ENCODE measurements around the gene E2F4.

E2F4 gene

DNA sequence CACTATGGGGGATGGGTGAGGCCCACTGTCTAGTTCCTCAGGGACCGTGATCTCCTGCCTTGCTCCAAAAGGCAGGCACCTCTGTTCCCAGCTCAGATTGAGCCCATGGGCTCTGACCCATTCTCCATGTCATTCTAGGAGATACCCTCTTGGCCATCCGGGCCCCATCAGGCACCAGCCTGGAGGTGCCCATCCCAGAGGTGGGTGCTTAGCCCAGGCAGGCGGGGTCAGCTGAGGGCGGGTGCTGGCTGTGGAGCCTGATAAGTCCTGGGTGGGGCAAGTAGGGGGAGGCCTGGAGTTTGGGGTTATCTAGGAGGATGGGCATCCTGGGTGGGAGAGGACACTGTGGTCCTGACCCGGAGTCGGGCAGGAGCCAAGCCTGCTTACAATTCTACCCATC lies 2.3 kb downstream of the E2F4 start:
- H3K27me3 ChIP-seq (replicated peaks; ENCODE audit: insufficient read depth, low read length): no peaks in the 10 kb centered on the region
- H2AFZ ChIP-seq (ENCODE audit: low read length): no peak overlapping the region
- H3K9ac ChIP-seq (ENCODE audit: low read length): no peak overlapping the region
- H3K4me3 ChIP-seq (ENCODE audit: low read length): no peak overlapping the region
- H3K9me2 ChIP-seq (replicated peaks; ENCODE audit: insufficient read depth, low read length): no peaks in the 10 kb centered on the region
- no peaks in the 10 kb centered on the region for H3K9me3 ChIP-seq (replicated peaks; ENCODE audit: insufficient read depth, low read length)
- H3K79me2 ChIP-seq (ENCODE audit: low read length): peaks cover 48% of the 10 kb centered on the region
- H3K27ac ChIP-seq (ENCODE audit: low read length): no peak overlapping the region
- H3F3A ChIP-seq (ENCODE audit: insufficient read depth, low read length): no peaks in the 10 kb centered on the region
- DNase-seq: no peak
- no peaks in the 10 kb centered on the region for H4K20me1 ChIP-seq (ENCODE audit: insufficient read depth, low read length)
- H3K36me3 ChIP-seq (replicated peaks; ENCODE audit: insufficient read depth, low read length): peaks cover 16% of the 10 kb centered on the region; the same call in 1 of the 2 replicates
- H3K4me2 ChIP-seq (ENCODE audit: low read depth, low read length): no peak overlapping the region
- TF ChIP-seq, protein P1, sequence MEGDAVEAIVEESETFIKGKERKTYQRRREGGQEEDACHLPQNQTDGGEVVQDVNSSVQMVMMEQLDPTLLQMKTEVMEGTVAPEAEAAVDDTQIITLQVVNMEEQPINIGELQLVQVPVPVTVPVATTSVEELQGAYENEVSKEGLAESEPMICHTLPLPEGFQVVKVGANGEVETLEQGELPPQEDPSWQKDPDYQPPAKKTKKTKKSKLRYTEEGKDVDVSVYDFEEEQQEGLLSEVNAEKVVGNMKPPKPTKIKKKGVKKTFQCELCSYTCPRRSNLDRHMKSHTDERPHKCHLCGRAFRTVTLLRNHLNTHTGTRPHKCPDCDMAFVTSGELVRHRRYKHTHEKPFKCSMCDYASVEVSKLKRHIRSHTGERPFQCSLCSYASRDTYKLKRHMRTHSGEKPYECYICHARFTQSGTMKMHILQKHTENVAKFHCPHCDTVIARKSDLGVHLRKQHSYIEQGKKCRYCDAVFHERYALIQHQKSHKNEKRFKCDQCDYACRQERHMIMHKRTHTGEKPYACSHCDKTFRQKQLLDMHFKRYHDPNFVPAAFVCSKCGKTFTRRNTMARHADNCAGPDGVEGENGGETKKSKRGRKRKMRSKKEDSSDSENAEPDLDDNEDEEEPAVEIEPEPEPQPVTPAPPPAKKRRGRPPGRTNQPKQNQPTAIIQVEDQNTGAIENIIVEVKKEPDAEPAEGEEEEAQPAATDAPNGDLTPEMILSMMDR (IDR thresholded peaks at IDR 0.05; ENCODE audit: low read length): no peak
- TF ChIP-seq EZH2phosphoT487 (IDR thresholded peaks at IDR 0.05; ENCODE audit: low read length): no peak
- TF ChIP-seq EZH2 (optimal IDR thresholded peaks at IDR 0.05; ENCODE audit: low read depth, low read length): no peak
- peaks cover 9% of the 10 kb centered on the region; the same call in 1 of the 2 replicates for H3K4me1 ChIP-seq (ENCODE audit: low read length)

DNA sequence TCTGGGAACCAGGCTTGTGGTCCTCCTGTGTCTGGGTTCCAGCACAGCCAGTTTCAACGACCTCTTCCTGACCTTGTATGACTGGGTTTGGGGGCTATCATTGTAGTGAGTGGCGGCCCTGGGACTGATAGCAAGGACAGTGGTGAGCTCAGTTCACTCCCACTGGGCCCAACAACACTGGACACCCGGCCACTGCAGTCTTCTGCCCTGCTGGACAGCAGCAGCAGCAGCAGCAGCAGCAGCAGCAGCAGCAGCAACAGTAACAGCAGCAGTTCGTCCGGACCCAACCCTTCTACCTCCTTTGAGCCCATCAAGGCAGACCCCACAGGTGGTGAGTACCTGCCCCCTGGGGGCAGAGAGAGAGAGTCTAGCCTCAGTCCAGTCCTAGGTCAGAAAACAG lies 3.7 kb downstream of the E2F4 start:
- Histone ChIP-seq H3K9me3 (replicated peaks; ENCODE audit: insufficient read depth, low read length) (no peaks in the 10 kb centered on the region), H3K9me2 (replicated peaks; ENCODE audit: insufficient read depth, low read length) (no peaks in the 10 kb centered on the region), H3K27me3 (replicated peaks; ENCODE audit: insufficient read depth, low read length) (no peaks in the 10 kb centered on the region), H2AFZ (ENCODE audit: low read length) (no peak overlapping the region), H3K4me1 (ENCODE audit: low read length) (peaks cover 9% of the 10 kb centered on the region; the same call in 1 of the 2 replicates), H3K4me2 (ENCODE audit: low read depth, low read length) (no peak overlapping the region), H3K4me3 (ENCODE audit: low read length) (no peak overlapping the region), H3F3A (ENCODE audit: insufficient read depth, low read length) (no peaks in the 10 kb centered on the region), H3K36me3 (replicated peaks; ENCODE audit: insufficient read depth, low read length) (peaks cover 16% of the 10 kb centered on the region; the same call in 1 of the 2 replicates), H4K20me1 (ENCODE audit: insufficient read depth, low read length) (no peaks in the 10 kb centered on the region), H3K79me2 (ENCODE audit: low read length) (peaks cover 48% of the 10 kb centered on the region), H3K27ac (ENCODE audit: low read length) (no peak overlapping the region), H3K9ac (ENCODE audit: low read length) (no peak overlapping the region)
- no peak for DNase-seq
- TF ChIP-seq EZH2 (optimal IDR thresholded peaks at IDR 0.05; ENCODE audit: low read depth, low read length) (no peak), EZH2phosphoT487 (IDR thresholded peaks at IDR 0.05; ENCODE audit: low read length) (no peak)
- TF ChIP-seq, protein P1 (IDR thresholded peaks at IDR 0.05; ENCODE audit: low read length): no peak

DNA sequence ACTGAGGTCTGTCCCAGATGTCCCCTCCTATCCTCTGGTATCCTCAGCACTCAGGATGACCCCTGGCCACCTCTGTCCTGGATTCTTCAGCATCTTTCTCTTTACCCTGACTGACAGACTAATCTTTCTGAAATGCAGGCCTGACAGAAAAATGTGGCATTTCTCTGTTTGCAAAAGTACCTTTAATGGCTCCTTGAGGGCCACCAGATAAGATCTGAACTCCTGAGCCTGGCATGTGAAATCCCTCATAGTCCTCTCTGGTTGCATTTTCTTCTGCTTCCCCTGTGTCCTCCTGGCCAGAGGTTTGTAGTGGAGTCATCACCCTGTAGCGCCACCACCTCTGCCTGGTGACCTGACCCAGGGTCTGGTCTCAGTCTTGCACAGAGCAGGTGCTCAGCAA lies 4.9 kb downstream of the E2F4 start:
- Histone ChIP-seq H3K4me3 (ENCODE audit: low read length) (no peak overlapping the region), H3K4me2 (ENCODE audit: low read depth, low read length) (no peak overlapping the region), H2AFZ (ENCODE audit: low read length) (no peak overlapping the region), H3K9me2 (replicated peaks; ENCODE audit: insufficient read depth, low read length) (no peaks in the 10 kb centered on the region), H3K9me3 (replicated peaks; ENCODE audit: insufficient read depth, low read length) (no peaks in the 10 kb centered on the region), H4K20me1 (ENCODE audit: insufficient read depth, low read length) (no peaks in the 10 kb centered on the region), H3K9ac (ENCODE audit: low read length) (no peak overlapping the region), H3F3A (ENCODE audit: insufficient read depth, low read length) (no peaks in the 10 kb centered on the region), H3K27ac (ENCODE audit: low read length) (no peak overlapping the region), H3K4me1 (ENCODE audit: low read length) (peaks cover 9% of the 10 kb centered on the region; the same call in 1 of the 2 replicates), H3K79me2 (ENCODE audit: low read length) (peaks cover 48% of the 10 kb centered on the region), H3K27me3 (replicated peaks; ENCODE audit: insufficient read depth, low read length) (no peaks in the 10 kb centered on the region), H3K36me3 (replicated peaks; ENCODE audit: insufficient read depth, low read length) (peaks cover 16% of the 10 kb centered on the region; the same call in 1 of the 2 replicates)
- DNase-seq: no peak
- no peak for TF ChIP-seq EZH2phosphoT487 (IDR thresholded peaks at IDR 0.05; ENCODE audit: low read length)
- TF ChIP-seq, protein P1 (IDR thresholded peaks at IDR 0.05; ENCODE audit: low read length): no peak
- no peak for TF ChIP-seq EZH2 (optimal IDR thresholded peaks at IDR 0.05; ENCODE audit: low read depth, low read length)

Data from MM.1S (cell line).